Right lobe of liver (tissue), 6 donors: ENCODE measurements around the gene DLG2. TPM values are rescaled to one million over a fixed set of nuclear protein-coding genes. Genes with fewer than 3 reads are reported as not detected.

ENCODE experiments used
- ATAC-seq, 4 donors: fragments of 200-7000 bp; cut with Tn5 transposase; one replicate each; pipeline ENCODE4 v1.9.1; 2020; ENCODE audit warnings: mild to moderate bottlenecking in 4 of 4, moderate library complexity in 4 of 4
- DNase-seq, 3 donors: peaks; one replicate each; pipeline ENCODE4 v3.0.0-alpha.2; 2020
- H3K27ac ChIP-seq, 3 donors: fragments of 200-600 bp; one replicate each; pipeline ENCODE4 v1.8.0; 2022
- H3K27me3 ChIP-seq, 2 donors: fragments of 200-600 bp; one replicate each; pipeline ENCODE4 v1.8.0; 2022
- H3K36me3 ChIP-seq, 4 donors: fragments of 200-600 bp; sonication (generic) in 1 of 4; one replicate each; pipeline versions ENCODE4 v1.5.1 to v1.8.0; 2017 to 2022; ENCODE audit warnings: control low read depth in 1 of 4
- H3K4me1 ChIP-seq, 4 donors: fragments of 200-600 bp; sonication (generic) in 1 of 4; one replicate each; pipeline versions ENCODE4 v1.5.1 to v1.8.0; 2017 to 2022; ENCODE audit warnings: control low read depth in 1 of 4
- H3K4me3 ChIP-seq, 3 donors: fragments of 200-600 bp; one replicate each; pipeline ENCODE4 v1.8.0; 2022
- H3K9me3 ChIP-seq, 4 donors: fragments of 200-600 bp; sonication (generic) in 1 of 4; one replicate each; pipeline versions ENCODE4 v1.5.1 to v1.8.0; 2017 to 2022; ENCODE audit warnings: control low read depth in 1 of 4
- CTCF ChIP-seq, 4 donors: fragments of 200-600 bp in 3 of 4; fragments of 450-650 bp in 1 of 4; IDR thresholded peaks; one replicate each; pipeline versions ENCODE4 v1.5.1 to v1.8.0; 2016 to 2022; ENCODE audit warnings: antibody characterized with exemption in 4 of 4, mild to moderate bottlenecking in 2 of 4
- POLR2A ChIP-seq: fragments of 450-650 bp; IDR thresholded peaks from one replicate; pipeline ENCODE4 v1.6.1; 2017; ENCODE audit warnings: antibody characterized with exemption, mild to moderate bottlenecking
- WGBS: methylation state at CpG from one replicate; pipeline ENCODE4 v1.1.6; 2018; ENCODE audit warnings: low coverage, low lambda C conversion rate; ENCODE audit not compliant: insufficient coverage; ENCODE audit errors: missing lambda C conversion rate; 5-methylcytosine and 5-hydroxymethylcytosine counted together
- intact Hi-C, 2 donors: fragments of 100-400 bp; cut with DNase I; formaldehyde crosslinking; loops; one replicate each; pipeline versions ENCODE4 v1.11.2 to v1.14.1; 2022
- total RNA-seq, 6 experiments: library from RNA; depleted of rRNA in 2 of 6; stranded (reverse); fragments of >200 nt in 2 of 6; fragmentation: NEBNext Ultra II Directional in 3 of 6; extraction: Animal tissue kit (Norgen Biotek cat#: 25700) in 3 of 6; gene quantifications; one replicate each; pipeline versions ENCODE4 v1.1.0 to v1.2.4, GENCODE V29; 2016 to 2023
- donor health status: DM: no; HTN: yes; CAD: no.
- donor health status: DM: no; HTN: no; CAD: no.
- donor health status: DM: no; HTN: no; CAD: no.
- donor health status: DM: no; HTN: yes; CAD: no.
- donor health status: DM: no; HTN: yes; CAD: no.

Gene DLG2
- total RNA-seq, 6 experiments from 2014 or later: 1.2 to 6.4 (median 2.5) TPM

GRCh38 chr11:83538286-83538685, 2088.9 kb downstream of the DLG2 start:
- intact Hi-C loops: no loop called here
- no peak for ATAC-seq
- no peak for DNase-seq
- WGBS: 86% methylated on average over 1 of the region's 1 CpG
- no peak for TF ChIP-seq POLR2A
- no peak for TF ChIP-seq CTCF (IDR thresholded peaks at IDR 0.05)
- Histone ChIP-seq H3K36me3 (no peaks in the 10 kb centered on the region), H3K4me1 (no peaks in the 10 kb centered on the region), H3K9me3 (no peaks in the 10 kb centered on the region), H3K27ac (no peak overlapping the region), H3K4me3 (no peak overlapping the region), H3K27me3 (no peaks in the 10 kb centered on the region)

GRCh38 chr11:83537131-83537610, 2090.0 kb downstream of the DLG2 start:
- TF ChIP-seq CTCF (IDR thresholded peaks at IDR 0.05) (no peak), POLR2A (no peak)
- ATAC-seq (no peak), DNase-seq (no peak)
- Histone ChIP-seq H3K9me3 (no peaks in the 10 kb centered on the region), H3K27me3 (no peaks in the 10 kb centered on the region), H3K4me1 (no peaks in the 10 kb centered on the region), H3K27ac (no peak overlapping the region), H3K4me3 (no peak overlapping the region), H3K36me3 (no peaks in the 10 kb centered on the region)
- 81% methylated on average over 3 of the region's 5 CpGs for WGBS
- intact Hi-C loops: no loop called here

GRCh38 chr11:83533166-83533565, 2094.0 kb downstream of the DLG2 start:
- Histone ChIP-seq H3K27ac (no peak overlapping the region), H3K9me3 (no peaks in the 10 kb centered on the region), H3K4me1 (peaks cover 0 to 10% (median 0%) of the 10 kb centered on the region in 4 donors), H3K4me3 (no peak overlapping the region), H3K36me3 (no peaks in the 10 kb centered on the region), H3K27me3 (no peaks in the 10 kb centered on the region)
- intact Hi-C loops: no loop called here
- TF ChIP-seq POLR2A: no peak
- no peak for TF ChIP-seq CTCF (IDR thresholded peaks at IDR 0.05)
- ATAC-seq: no peak
- DNase-seq: no peak

- ATAC-seq (peak in 2 of 4 donors; percentile 30 to 63), DNase-seq (no peak)
- TF ChIP-seq POLR2A: no peak
- TF ChIP-seq CTCF (IDR thresholded peaks at IDR 0.05): no peak
- WGBS: 53% methylated on average over 1 of the region's 1 CpG
- Histone ChIP-seq H3K27me3 (no peaks in the 10 kb centered on the region), H3K4me3 (no peak overlapping the region), H3K36me3 (no peaks in the 10 kb centered on the region), H3K27ac (no peak overlapping the region), H3K4me1 (peaks cover 0 to 35% (median 2%) of the 10 kb centered on the region in 4 donors), H3K9me3 (no peaks in the 10 kb centered on the region)
- intact Hi-C loops: no loop called here
Measured at GRCh38 chr11:83528877-83529276, 2098.3 kb downstream of the DLG2 start.

GRCh38 chr11:83528225-83528624, 2098.9 kb downstream of the DLG2 start:
- Histone ChIP-seq H3K36me3 (no peaks in the 10 kb centered on the region), H3K4me3 (no peak overlapping the region), H3K4me1 (peaks cover 0 to 35% (median 2%) of the 10 kb centered on the region in 4 donors), H3K9me3 (no peaks in the 10 kb centered on the region), H3K27me3 (no peaks in the 10 kb centered on the region), H3K27ac (no peak overlapping the region)
- peak in 3 of 4 donors; percentile 10 to 53 (median 12) for ATAC-seq
- intact Hi-C loops: no loop called here
- no peak for DNase-seq
- 38% methylated on average over 1 of the region's 1 CpG for WGBS
- TF ChIP-seq POLR2A: no peak
- TF ChIP-seq CTCF (IDR thresholded peaks at IDR 0.05): no peak
